ENCODE measurements around the gene NTRK2. TPM values are rescaled to one million over a fixed set of nuclear protein-coding genes. Genes with fewer than 3 reads are reported as not detected.

The NTRK2 gene
- total RNA-seq, 6 experiments from 2014 or later, result 0.18 to 0.49 (median 0.30) TPM

- intact Hi-C loops (cut with DNase I), result no loop called here
- TF ChIP-seq POLR2A (IDR thresholded peaks at IDR 0.05) (no peak), CTCF (IDR thresholded peaks at IDR 0.05) (no peak)
- ATAC-seq (no peak), DNase-seq (no peak)
- Histone ChIP-seq H3K36me3 (no peaks in the 10 kb centered on the region), H3K27ac (no peak overlapping the region), H3K4me3 (no peak overlapping the region), H3K9me3 (no peaks in the 10 kb centered on the region), H3K4me1 (no peaks in the 10 kb centered on the region), H3K27me3 (no peaks in the 10 kb centered on the region)
- 58% methylated on average over 4 of the region's 4 CpGs for WGBS (ENCODE audit: insufficient coverage, low coverage, low lambda C conversion rate, missing lambda C conversion rate)
These were observed 164.9 kb downstream of the NTRK2 start for GRCh38 chr9:84834426-84834825.

GRCh38 chr9:84835745-84836144 is 166.2 kb downstream of the NTRK2 start:
- no peak for ATAC-seq
- Histone ChIP-seq H3K9me3 (no peaks in the 10 kb centered on the region), H3K36me3 (no peaks in the 10 kb centered on the region), H3K4me3 (no peak overlapping the region), H3K4me1 (no peaks in the 10 kb centered on the region), H3K27me3 (no peaks in the 10 kb centered on the region), H3K27ac (no peak overlapping the region)
- intact Hi-C loops (cut with DNase I), result no loop called here
- no peak for DNase-seq
- TF ChIP-seq POLR2A (IDR thresholded peaks at IDR 0.05), result no peak
- TF ChIP-seq CTCF (IDR thresholded peaks at IDR 0.05), result no peak
- WGBS (ENCODE audit: insufficient coverage, low coverage, low lambda C conversion rate, missing lambda C conversion rate), result 29% methylated on average over 5 of the region's 5 CpGs

- no peak overlapping the region for H3K4me3 ChIP-seq
- intact Hi-C loops (cut with DNase I), result no loop called here
- H3K36me3 ChIP-seq, result no peaks in the 10 kb centered on the region
- ATAC-seq (no peak), DNase-seq (no peak)
- TF ChIP-seq POLR2A (IDR thresholded peaks at IDR 0.05), result no peak
- TF ChIP-seq CTCF (IDR thresholded peaks at IDR 0.05), result no peak
- no peaks in the 10 kb centered on the region for H3K4me1 ChIP-seq
- no peak overlapping the region for H3K27ac ChIP-seq
- 25% methylated on average over 1 of the region's 1 CpG for WGBS (ENCODE audit: insufficient coverage, low coverage, low lambda C conversion rate, missing lambda C conversion rate)
- H3K9me3 ChIP-seq, result no peaks in the 10 kb centered on the region
- H3K27me3 ChIP-seq, result no peaks in the 10 kb centered on the region
These were observed 169.3 kb downstream of the NTRK2 start for GRCh38 chr9:84838879-84839278.

GRCh38 chr9:84839541-84839940 is 170.0 kb downstream of the NTRK2 start:
- no peak for ATAC-seq
- Histone ChIP-seq H3K9me3 (no peaks in the 10 kb centered on the region), H3K4me3 (no peak overlapping the region), H3K36me3 (no peaks in the 10 kb centered on the region), H3K27me3 (no peaks in the 10 kb centered on the region), H3K27ac (no peak overlapping the region), H3K4me1 (no peaks in the 10 kb centered on the region)
- WGBS (ENCODE audit: insufficient coverage, low coverage, low lambda C conversion rate, missing lambda C conversion rate), result 63% methylated on average over 7 of the region's 9 CpGs
- DNase-seq, result no peak
- TF ChIP-seq CTCF (IDR thresholded peaks at IDR 0.05), result no peak
- intact Hi-C loops (cut with DNase I), result no loop called here

GRCh38 chr9:84841931-84842330 is 172.4 kb downstream of the NTRK2 start:
- Histone ChIP-seq H3K9me3 (no peaks in the 10 kb centered on the region), H3K27ac (no peak overlapping the region), H3K27me3 (no peaks in the 10 kb centered on the region), H3K4me3 (no peak overlapping the region), H3K36me3 (no peaks in the 10 kb centered on the region), H3K4me1 (no peaks in the 10 kb centered on the region)
- ATAC-seq (no peak), DNase-seq (no peak)
- intact Hi-C loops (cut with DNase I), result no loop called here
- WGBS (ENCODE audit: insufficient coverage, low coverage, low lambda C conversion rate, missing lambda C conversion rate), result 67% methylated on average over 5 of the region's 5 CpGs
- TF ChIP-seq POLR2A (IDR thresholded peaks at IDR 0.05) (no peak), CTCF (IDR thresholded peaks at IDR 0.05) (no peak)
